ENCODE measurements around the gene ARSK.

Gene ARSK

GRCh38 chr5:95557841-95558240 is 2.9 kb downstream of the ARSK start:
- no peak for DNase-seq (ENCODE audit: low read depth in 2 of 2)
- no peak overlapping the region for H3K4me3 ChIP-seq (replicated peaks in 1 of 2; ENCODE audit: low read depth in 2 of 2, low read length in 2 of 2)
- TF ChIP-seq, protein P1, sequence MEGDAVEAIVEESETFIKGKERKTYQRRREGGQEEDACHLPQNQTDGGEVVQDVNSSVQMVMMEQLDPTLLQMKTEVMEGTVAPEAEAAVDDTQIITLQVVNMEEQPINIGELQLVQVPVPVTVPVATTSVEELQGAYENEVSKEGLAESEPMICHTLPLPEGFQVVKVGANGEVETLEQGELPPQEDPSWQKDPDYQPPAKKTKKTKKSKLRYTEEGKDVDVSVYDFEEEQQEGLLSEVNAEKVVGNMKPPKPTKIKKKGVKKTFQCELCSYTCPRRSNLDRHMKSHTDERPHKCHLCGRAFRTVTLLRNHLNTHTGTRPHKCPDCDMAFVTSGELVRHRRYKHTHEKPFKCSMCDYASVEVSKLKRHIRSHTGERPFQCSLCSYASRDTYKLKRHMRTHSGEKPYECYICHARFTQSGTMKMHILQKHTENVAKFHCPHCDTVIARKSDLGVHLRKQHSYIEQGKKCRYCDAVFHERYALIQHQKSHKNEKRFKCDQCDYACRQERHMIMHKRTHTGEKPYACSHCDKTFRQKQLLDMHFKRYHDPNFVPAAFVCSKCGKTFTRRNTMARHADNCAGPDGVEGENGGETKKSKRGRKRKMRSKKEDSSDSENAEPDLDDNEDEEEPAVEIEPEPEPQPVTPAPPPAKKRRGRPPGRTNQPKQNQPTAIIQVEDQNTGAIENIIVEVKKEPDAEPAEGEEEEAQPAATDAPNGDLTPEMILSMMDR (IDR thresholded peaks at IDR 0.05; ENCODE audit: low read depth, low read length): no peak

- no peak for DNase-seq (ENCODE audit: low read depth in 2 of 2)
- no peak overlapping the region for H3K4me3 ChIP-seq (replicated peaks in 1 of 2; ENCODE audit: low read depth in 2 of 2, low read length in 2 of 2)
- TF ChIP-seq, protein P1 (IDR thresholded peaks at IDR 0.05; ENCODE audit: low read depth, low read length): no peak
These were observed 7.4 kb downstream of the ARSK start for GRCh38 chr5:95562282-95562681.

DNA sequence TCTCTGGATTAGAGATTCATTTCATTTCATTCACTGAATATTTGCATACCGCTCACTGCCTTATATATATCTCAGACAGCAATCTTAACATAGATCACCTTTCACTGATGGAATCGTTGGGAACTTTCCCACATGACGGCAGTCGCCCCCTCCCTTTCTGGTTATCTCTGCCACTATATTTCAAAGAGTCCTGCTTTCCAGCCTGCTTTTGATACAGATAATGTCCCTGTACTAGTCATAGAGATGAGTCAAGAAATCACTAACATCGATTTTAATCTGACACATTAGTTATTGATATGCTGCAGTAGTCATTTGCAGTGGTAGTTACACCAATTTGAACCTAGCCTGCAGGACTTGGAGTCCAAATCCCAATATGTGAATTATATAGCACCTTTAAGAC is 8.5 kb downstream of the ARSK start:
- TF ChIP-seq, protein P1 (IDR thresholded peaks at IDR 0.05; ENCODE audit: low read depth, low read length): no peak
- DNase-seq (ENCODE audit: low read depth in 2 of 2): no peak
- no peak overlapping the region for H3K4me3 ChIP-seq (replicated peaks in 1 of 2; ENCODE audit: low read depth in 2 of 2, low read length in 2 of 2)

DNA sequence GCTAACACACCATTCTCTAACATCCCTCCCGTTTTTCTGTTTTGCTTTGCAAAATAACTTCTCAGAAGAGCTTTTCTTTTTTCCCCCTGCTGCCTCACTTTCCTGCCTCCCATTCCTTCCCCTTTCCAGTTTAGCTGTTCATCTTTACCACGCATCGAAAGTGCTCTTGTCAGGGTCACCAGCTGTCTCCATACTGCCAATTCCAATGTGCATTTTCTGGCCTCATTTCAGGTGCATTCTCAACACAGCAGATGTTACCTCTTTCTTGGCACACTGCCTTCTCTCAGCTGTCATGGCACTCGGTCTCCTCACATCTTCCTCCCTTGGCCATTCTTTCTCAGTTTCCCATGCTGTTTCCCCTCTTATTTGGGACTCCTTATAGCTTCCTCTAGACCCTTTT is 9.5 kb downstream of the ARSK start:
- peak in 1 of 2 donors; percentile 10 for DNase-seq (ENCODE audit: low read depth in 2 of 2)
- TF ChIP-seq, protein P1 (IDR thresholded peaks at IDR 0.05; ENCODE audit: low read depth, low read length): no peak
- H3K4me3 ChIP-seq (replicated peaks in 1 of 2; ENCODE audit: low read depth in 2 of 2, low read length in 2 of 2): no peak overlapping the region

DNA sequence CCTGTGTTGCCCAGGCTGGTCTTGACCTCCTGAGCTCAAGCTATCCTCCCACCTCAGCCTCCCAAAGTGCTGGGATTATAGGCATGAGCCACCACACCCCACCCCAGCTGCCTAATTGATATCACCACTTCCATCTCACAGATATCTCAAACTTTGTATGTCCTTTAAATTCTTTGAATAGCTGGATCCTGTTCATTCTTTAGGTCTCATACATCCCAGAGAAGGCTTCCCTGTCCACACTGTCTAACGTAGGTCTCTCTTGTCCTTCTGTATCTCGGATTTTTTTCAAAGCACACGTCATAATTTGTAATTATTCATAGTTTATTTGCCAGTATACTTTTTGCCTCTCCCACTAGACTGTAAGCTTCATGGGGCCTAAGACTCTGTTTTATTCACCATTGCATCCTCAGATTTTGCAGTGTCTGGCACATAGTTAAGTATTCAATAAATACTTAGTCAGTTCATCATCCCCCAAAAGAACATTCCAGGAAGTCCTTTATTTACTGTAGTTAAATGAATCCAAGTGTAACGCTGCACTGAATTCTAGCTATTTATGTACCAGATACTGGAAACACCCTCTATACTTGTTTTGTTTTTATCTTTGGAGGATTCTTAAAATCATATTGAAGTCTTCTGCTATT is 10.5 kb downstream of the ARSK start:
- H3K4me3 ChIP-seq (replicated peaks in 1 of 2; ENCODE audit: low read depth in 2 of 2, low read length in 2 of 2): no peak overlapping the region
- peak in 1 of 2 donors; percentile 68 for DNase-seq (ENCODE audit: low read depth in 2 of 2)
- TF ChIP-seq, protein P1 (IDR thresholded peaks at IDR 0.05; ENCODE audit: low read depth, low read length): no peak

- TF ChIP-seq, protein P1 (IDR thresholded peaks at IDR 0.05; ENCODE audit: low read depth, low read length): no peak
- DNase-seq (ENCODE audit: low read depth in 2 of 2): no peak
- H3K4me3 ChIP-seq (replicated peaks in 1 of 2; ENCODE audit: low read depth in 2 of 2, low read length in 2 of 2): no peak overlapping the region
These were observed 17.1 kb downstream of the ARSK start for GRCh38 chr5:95572016-95572415.

DNA sequence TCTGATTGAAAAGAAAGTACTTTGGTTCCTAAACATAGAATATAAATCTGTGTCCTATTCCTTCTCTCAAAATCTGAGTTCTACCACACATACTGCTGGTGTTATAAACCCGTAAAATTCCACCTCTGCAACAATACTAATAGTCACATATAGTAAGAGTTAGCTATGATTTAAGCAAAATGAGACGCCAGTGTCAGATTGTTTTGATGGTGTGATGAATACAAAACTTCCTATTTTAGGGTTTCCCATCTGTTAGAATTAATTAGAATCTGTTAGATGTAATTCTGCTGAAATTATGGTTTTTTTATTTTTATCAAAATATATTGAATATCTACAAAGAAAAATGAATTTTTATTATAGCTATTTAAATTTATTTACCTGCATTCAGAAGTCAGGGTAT is 26.7 kb downstream of the ARSK start:
- TF ChIP-seq, protein P1 (IDR thresholded peaks at IDR 0.05; ENCODE audit: low read depth, low read length): no peak
- no peak for DNase-seq (ENCODE audit: low read depth in 2 of 2)
- H3K4me3 ChIP-seq (replicated peaks in 1 of 2; ENCODE audit: low read depth in 2 of 2, low read length in 2 of 2): no peak overlapping the region

All from cardiac fibroblast (primary cell).